Raji (cell line): Measurements from ENCODE around the gene CYTH3.

ENCODE experiments used
- POLR2A ChIP-seq: IDR thresholded peaks from 2 replicates; pipeline ENCODE4 v1.6.1; 2011; ENCODE audit warnings: low read depth, low read length, control low read depth; ENCODE audit not compliant: insufficient read depth

The CYTH3 gene

GRCh38 chr7:6272481-6273323 lies at the start of gene CYTH3:
Gene CYTH3, minus strand, starts transcription at chr7:6272624. Its CDS starts 117 bp downstream, at chr7:6272507.
- peak; percentile 76 for TF ChIP-seq POLR2A

GRCh38 chr7:6320791-6321190 lies 48.4 kb upstream of the CYTH3 start:
- no peak for TF ChIP-seq POLR2A

GRCh38 chr7:6317797-6318438 lies 45.5 kb upstream of the CYTH3 start:
- no peak for TF ChIP-seq POLR2A

DNA sequence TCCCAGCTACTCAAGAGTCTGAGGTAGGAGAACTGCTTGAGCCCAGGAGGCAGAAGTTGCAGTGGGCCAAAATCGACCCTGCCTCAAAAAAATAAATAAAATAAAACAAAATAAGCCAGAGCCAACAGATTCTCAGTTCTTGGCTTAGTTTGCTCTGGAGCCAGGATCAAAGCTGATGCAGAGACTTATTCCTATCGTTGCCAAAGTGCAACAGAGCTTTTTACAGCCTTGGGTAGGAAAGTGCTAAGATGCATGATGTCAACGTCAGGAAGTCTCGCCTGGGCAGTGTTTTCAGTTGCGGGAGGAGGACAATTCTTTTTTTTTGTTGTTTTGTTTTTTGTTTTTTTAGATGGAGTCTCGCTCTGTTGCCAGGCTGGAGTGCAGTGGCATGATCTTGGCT lies 43.8 kb upstream of the CYTH3 start:
- TF ChIP-seq POLR2A = no peak

DNA sequence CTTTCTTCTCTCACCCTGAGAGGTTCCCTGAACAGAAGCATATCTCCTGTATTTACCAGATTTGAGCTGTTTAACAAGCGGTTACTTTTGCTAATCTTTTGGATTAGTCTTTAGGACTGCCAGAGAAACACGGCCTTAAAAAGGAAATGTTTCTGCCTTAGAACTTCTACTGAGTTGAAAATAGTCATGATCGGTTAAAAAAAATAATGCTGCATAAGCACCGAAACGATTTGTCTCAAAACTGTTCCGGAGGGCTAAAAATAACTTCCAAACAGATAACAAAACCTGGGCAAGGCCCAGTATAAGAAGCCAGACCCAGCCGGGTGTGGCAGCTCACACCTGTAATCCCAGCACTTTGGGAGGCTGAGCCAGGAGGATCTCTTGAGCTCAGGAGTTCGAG lies 43.3 kb upstream of the CYTH3 start:
- TF ChIP-seq POLR2A = no peak

- TF ChIP-seq POLR2A = no peak
These were observed 38.0 kb upstream of the CYTH3 start for GRCh38 chr7:6310271-6310993.

- TF ChIP-seq POLR2A = no peak
These were observed 35.3 kb upstream of the CYTH3 start for GRCh38 chr7:6307762-6308161.

GRCh38 chr7:6306471-6306870 lies 34.0 kb upstream of the CYTH3 start:
- no peak for TF ChIP-seq POLR2A

DNA sequence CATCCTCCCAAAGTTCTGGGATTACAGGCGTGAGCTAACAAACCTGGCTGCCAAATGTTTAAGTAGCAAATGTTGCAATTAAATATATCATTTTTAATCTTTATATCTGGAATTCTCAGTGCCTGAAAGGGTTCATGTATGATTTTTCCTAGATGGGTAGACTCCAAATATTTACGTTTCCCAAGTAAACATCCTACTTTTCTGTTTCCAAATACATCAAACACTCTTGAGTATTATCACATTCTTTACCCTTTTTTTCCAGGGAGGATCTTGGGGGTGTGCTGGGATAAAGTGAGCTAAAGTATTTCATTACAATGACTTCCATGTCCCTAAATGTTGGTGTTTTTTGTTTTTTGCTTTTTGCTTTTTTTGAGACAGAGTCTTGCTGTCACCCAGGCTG lies 32.9 kb upstream of the CYTH3 start:
- TF ChIP-seq POLR2A = no peak

- TF ChIP-seq POLR2A = no peak
These were observed 27.4 kb upstream of the CYTH3 start for GRCh38 chr7:6299774-6300173.

GRCh38 chr7:6294839-6295238 lies 22.4 kb upstream of the CYTH3 start:
- no peak for TF ChIP-seq POLR2A

GRCh38 chr7:6293202-6293601 lies 20.8 kb upstream of the CYTH3 start:
- no peak for TF ChIP-seq POLR2A

GRCh38 chr7:6291531-6291930 lies 19.1 kb upstream of the CYTH3 start:
- no peak for TF ChIP-seq POLR2A

DNA sequence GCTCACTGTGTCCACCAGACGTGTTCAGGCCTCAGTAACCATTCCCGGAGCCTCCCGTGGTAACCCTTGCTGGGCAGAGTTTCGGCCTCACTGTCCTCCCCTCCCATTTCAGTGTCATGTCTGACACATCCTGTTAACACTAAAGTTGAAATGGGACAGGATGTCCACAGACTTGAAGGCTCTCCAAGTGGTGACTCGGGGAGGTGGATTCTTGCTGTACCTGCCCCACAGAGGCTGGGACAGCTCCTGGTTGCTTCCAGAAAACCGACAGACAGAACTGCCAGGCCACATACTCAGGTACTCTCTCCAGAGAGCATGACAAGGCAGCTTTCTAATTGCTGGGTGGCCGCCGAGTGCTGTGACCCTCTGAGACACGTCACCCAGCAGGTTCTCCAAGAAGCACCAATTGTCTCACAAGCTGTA lies 17.9 kb upstream of the CYTH3 start:
- no peak for TF ChIP-seq POLR2A

- no peak for TF ChIP-seq POLR2A
These were observed 15.9 kb upstream of the CYTH3 start for GRCh38 chr7:6288270-6288860.
